ENCODE measurements around the gene PPRC1.

- TF ChIP-seq CTCF (IDR thresholded peaks at IDR 0.05; ENCODE audit: insufficient read depth, low read length) = no peak
- TF ChIP-seq POLR2AphosphoS5 (IDR thresholded peaks at IDR 0.05; ENCODE audit: low read depth) = no peak
- no peak for TF ChIP-seq REST (IDR thresholded peaks at IDR 0.05; ENCODE audit: insufficient replicate concordance, low read depth)
- no peak for TF ChIP-seq GABPA (IDR thresholded peaks at IDR 0.05; ENCODE audit: low read depth)
- TF ChIP-seq SPI1 (IDR thresholded peaks at IDR 0.05; ENCODE audit: borderline replicate concordance, low read depth) = peak; percentile 1; the same call in 1 of the 2 replicates
These were observed 47.5 kb upstream of the PPRC1 start for GRCh38 chr10:102085336-102085735.
